Stimulated activated CD8-positive, alpha-beta memory T cell treated with anti-CD3 and anti-CD28 coated beads, Interleukin-15, amount 100 ng/mL, for 24 hours (primary cell): ENCODE data around the gene FLNC.

Experiments used
- DNase-seq: peaks from one replicate; pipeline ENCODE4 v3.0.0-alpha.2; 2020; ENCODE audit warnings: low read depth

The FLNC gene

GRCh38 chr7:128843938-128844621 lies 13.9 kb downstream of the FLNC start:
- no peak for DNase-seq

- no peak for DNase-seq
Observed at GRCh38 chr7:128844777-128845311, 14.6 kb downstream of the FLNC start.

GRCh38 chr7:128845475-128845874 lies 15.3 kb downstream of the FLNC start:
- DNase-seq: no peak

- no peak for DNase-seq
Observed at GRCh38 chr7:128845987-128846386, 15.8 kb downstream of the FLNC start.

- DNase-seq: no peak
Observed at GRCh38 chr7:128846781-128847444, 16.7 kb downstream of the FLNC start.

GRCh38 chr7:128847721-128848211 lies 17.6 kb downstream of the FLNC start:
- DNase-seq: no peak

- DNase-seq: no peak
Observed at GRCh38 chr7:128848289-128849155, 18.3 kb downstream of the FLNC start.

GRCh38 chr7:128849156-128849515 lies 18.9 kb downstream of the FLNC start:
- DNase-seq: no peak

GRCh38 chr7:128849804-128850490 lies 19.7 kb downstream of the FLNC start:
- DNase-seq: no peak

GRCh38 chr7:128852537-128853254 lies 22.5 kb downstream of the FLNC start:
- no peak for DNase-seq

- no peak for DNase-seq
Observed at GRCh38 chr7:128853799-128854198, 23.6 kb downstream of the FLNC start.

GRCh38 chr7:128854396-128854795 lies 24.2 kb downstream of the FLNC start:
- DNase-seq: no peak

- no peak for DNase-seq
Observed at GRCh38 chr7:128855559-128855958, 25.4 kb downstream of the FLNC start.

- no peak for DNase-seq
Observed at GRCh38 chr7:128856001-128856718, 26.0 kb downstream of the FLNC start.

GRCh38 chr7:128858380-128859231 lies 28.4 kb downstream of the FLNC start:
- DNase-seq: no peak

GRCh38 chr7:128859232-128860157 lies 29.3 kb downstream of the FLNC start:
- no peak for DNase-seq

- DNase-seq: no peak
Observed at GRCh38 chr7:128860158-128861073, 30.2 kb downstream of the FLNC start.
